Fibroblast of lung (primary cell): ENCODE measurements around the gene RBM20. TPM values are rescaled to one million over a fixed set of nuclear protein-coding genes. Genes with fewer than 3 reads are reported as not detected.

Experiments
- DNase-seq, 2 donors: peaks; one replicate each; pipeline versions ENCODE4 v3.0.0 to v3.0.0-alpha.2; 2010; ENCODE audit warnings: low read depth in 2 of 2
- H2AFZ ChIP-seq: 2 replicates; pipeline ENCODE4 v1.5.1; 2012; ENCODE audit warnings: low read length, control low read depth, inconsistent platforms
- H3K27ac ChIP-seq: 2 replicates; pipeline ENCODE4 v1.5.1; 2011; ENCODE audit warnings: low read length, control low read depth; ENCODE audit not compliant: insufficient read depth
- H3K27me3 ChIP-seq: 2 replicates; pipeline ENCODE4 v1.5.1; 2011; ENCODE audit warnings: mild to moderate bottlenecking, low read length; ENCODE audit not compliant: control insufficient read depth, insufficient read depth
- H3K36me3 ChIP-seq: 2 replicates; pipeline ENCODE4 v1.5.1; 2011; ENCODE audit warnings: low read length; ENCODE audit not compliant: control insufficient read depth, insufficient read depth
- H3K4me1 ChIP-seq: 2 replicates; pipeline ENCODE4 v1.5.1; 2011; ENCODE audit warnings: low read length; ENCODE audit not compliant: control insufficient read depth, insufficient read depth; ENCODE audit errors: extremely low read depth
- H3K4me2 ChIP-seq: 2 replicates; pipeline ENCODE4 v1.5.1; 2011; ENCODE audit warnings: low read length, control low read depth; ENCODE audit not compliant: insufficient read depth; ENCODE audit errors: extremely low read depth
- H3K4me3 ChIP-seq, 4 experiments: fragments of 200-600 bp in 1 of 4; sonication (generic) in 1 of 4; replicated peaks in 1 of 4; 2 replicates each; pipeline ENCODE4 v1.5.1; 2011 to 2016; ENCODE audit warnings: low read length in 4 of 4, low read depth in 3 of 4, mild to moderate bottlenecking in 3 of 4, control low read depth in 2 of 4, inconsistent platforms in 1 of 4, mixed read lengths in 1 of 4; ENCODE audit not compliant: insufficient read depth in 1 of 4; ENCODE audit errors: control extremely low read depth in 1 of 4
- H3K79me2 ChIP-seq: 2 replicates; pipeline ENCODE4 v1.5.1; 2012; ENCODE audit warnings: mild to moderate bottlenecking, low read length, inconsistent platforms; ENCODE audit not compliant: control insufficient read depth, insufficient read depth
- H3K9ac ChIP-seq: 2 replicates; pipeline ENCODE4 v1.5.1; 2011; ENCODE audit warnings: mild to moderate bottlenecking, low read length, control low read depth; ENCODE audit not compliant: insufficient read depth
- H3K9me3 ChIP-seq: 2 replicates; pipeline ENCODE4 v1.5.1; 2012; ENCODE audit warnings: low read depth, low read length; ENCODE audit not compliant: control insufficient read depth, insufficient read depth
- H4K20me1 ChIP-seq: 2 replicates; pipeline ENCODE4 v1.5.1; 2011; ENCODE audit warnings: low read length; ENCODE audit not compliant: control insufficient read depth, insufficient read depth; ENCODE audit errors: extremely low read depth
- EZH2 ChIP-seq: IDR thresholded peaks from 2 replicates; pipeline ENCODE4 v1.5.1; 2012; ENCODE audit warnings: low read length, control low read depth, mild to moderate bottlenecking; ENCODE audit errors: missing control alignments
- polyA plus RNA-seq, 2 donors: library from polyadenylated mRNA; depleted of rRNA in 1 of 2; stranded (reverse) in 1 of 2; unstranded in 1 of 2; fragments of >200 nt; gene quantifications; 2 replicates each; pipeline ENCODE4 v1.2.1, GENCODE V29; 2011 to 2012; ENCODE audit warnings: missing spikeins in 1 of 2
- total RNA-seq: library from RNA; depleted of rRNA; stranded (reverse); fragments of >200 nt; gene quantifications from 2 replicates; pipeline ENCODE4 v1.2.1, GENCODE V29; 2014
- TF ChIP-seq, protein P1 (sequence below), 2 donors: IDR thresholded peaks in 1 of 2; conservative IDR thresholded peaks in 1 of 2; 1 replicate in 1 of 2; 2 replicates in 1 of 2; pipeline ENCODE4 v1.5.1; 2011 to 2012; ENCODE audit warnings: low read length in 2 of 2, control low read depth in 1 of 2, inconsistent platforms in 1 of 2, low read depth in 1 of 2, mild to moderate bottlenecking in 1 of 2

Gene RBM20
- total and polyA plus RNA-seq, 2 donors (not counting 1 experiment from before 2014, with no cell fraction given), result under 0.01 to 0.05 TPM

- Histone ChIP-seq H3K27ac (no peak overlapping the region), H3K9ac (no peak overlapping the region)
Measured at GRCh38 chr10:110818311-110819256, 174.4 kb downstream of the RBM20 start.

GRCh38 chr10:110820321-110820814 lies 176.2 kb downstream of the RBM20 start:
- H4K20me1 ChIP-seq, result no peaks in the 10 kb centered on the region
- no peak overlapping the region for H3K4me2 ChIP-seq
- peaks cover 2% of the 10 kb centered on the region for H3K27me3 ChIP-seq
- no peak overlapping the region for H3K27ac ChIP-seq
- H2AFZ ChIP-seq, result no peak overlapping the region
- H3K4me3 ChIP-seq, result no peak overlapping the region
- no peaks in the 10 kb centered on the region for H3K4me1 ChIP-seq
- no peaks in the 10 kb centered on the region for H3K9me3 ChIP-seq
- no peak overlapping the region for H3K9ac ChIP-seq
- H3K36me3 ChIP-seq, result no peaks in the 10 kb centered on the region
- peak; percentile 11 to 39 for DNase-seq
- TF ChIP-seq, protein P1, sequence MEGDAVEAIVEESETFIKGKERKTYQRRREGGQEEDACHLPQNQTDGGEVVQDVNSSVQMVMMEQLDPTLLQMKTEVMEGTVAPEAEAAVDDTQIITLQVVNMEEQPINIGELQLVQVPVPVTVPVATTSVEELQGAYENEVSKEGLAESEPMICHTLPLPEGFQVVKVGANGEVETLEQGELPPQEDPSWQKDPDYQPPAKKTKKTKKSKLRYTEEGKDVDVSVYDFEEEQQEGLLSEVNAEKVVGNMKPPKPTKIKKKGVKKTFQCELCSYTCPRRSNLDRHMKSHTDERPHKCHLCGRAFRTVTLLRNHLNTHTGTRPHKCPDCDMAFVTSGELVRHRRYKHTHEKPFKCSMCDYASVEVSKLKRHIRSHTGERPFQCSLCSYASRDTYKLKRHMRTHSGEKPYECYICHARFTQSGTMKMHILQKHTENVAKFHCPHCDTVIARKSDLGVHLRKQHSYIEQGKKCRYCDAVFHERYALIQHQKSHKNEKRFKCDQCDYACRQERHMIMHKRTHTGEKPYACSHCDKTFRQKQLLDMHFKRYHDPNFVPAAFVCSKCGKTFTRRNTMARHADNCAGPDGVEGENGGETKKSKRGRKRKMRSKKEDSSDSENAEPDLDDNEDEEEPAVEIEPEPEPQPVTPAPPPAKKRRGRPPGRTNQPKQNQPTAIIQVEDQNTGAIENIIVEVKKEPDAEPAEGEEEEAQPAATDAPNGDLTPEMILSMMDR (conservative IDR thresholded peaks at IDR 0.05 in 1 of 2, IDR thresholded peaks at IDR 0.05 in 1 of 2; ENCODE audit: low read depth in 1 of 2, low read length in 2 of 2), result no peak
- TF ChIP-seq EZH2, result no peak
- H3K79me2 ChIP-seq, result no peaks in the 10 kb centered on the region

More at GRCh38 chr10:110818311-110819256, 174.4 kb downstream of the RBM20 start:
- Histone ChIP-seq H3K27me3 (no peaks in the 10 kb centered on the region), H3K4me3 (no peak overlapping the region), H3K36me3 (no peaks in the 10 kb centered on the region), H3K4me2 (no peak overlapping the region), H3K4me1 (no peaks in the 10 kb centered on the region), H3K9me3 (no peaks in the 10 kb centered on the region), H4K20me1 (no peaks in the 10 kb centered on the region), H3K79me2 (no peaks in the 10 kb centered on the region), H2AFZ (no peak overlapping the region)
- no peak for TF ChIP-seq EZH2
- TF ChIP-seq, protein P1 (conservative IDR thresholded peaks at IDR 0.05 in 1 of 2, IDR thresholded peaks at IDR 0.05 in 1 of 2; ENCODE audit: low read depth in 1 of 2, low read length in 2 of 2), result no peak
- no peak for DNase-seq

DNA sequence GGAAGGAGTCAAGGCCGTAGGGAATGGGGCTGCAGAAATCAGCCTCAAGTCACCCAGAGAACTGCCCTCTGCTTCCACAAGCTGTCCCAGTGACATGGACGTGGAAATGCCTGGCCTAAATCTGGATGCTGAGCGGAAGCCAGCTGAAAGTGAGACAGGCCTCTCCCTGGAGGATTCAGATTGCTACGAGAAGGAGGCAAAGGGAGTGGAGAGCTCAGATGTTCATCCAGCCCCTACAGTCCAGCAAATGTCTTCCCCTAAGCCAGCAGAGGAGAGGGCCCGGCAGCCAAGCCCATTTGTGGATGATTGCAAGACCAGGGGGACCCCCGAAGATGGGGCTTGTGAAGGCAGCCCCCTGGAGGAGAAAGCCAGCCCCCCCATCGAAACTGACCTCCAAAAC lies 177.4 kb downstream of the RBM20 start:
- Histone ChIP-seq H3K9ac (no peak overlapping the region), H3K36me3 (no peaks in the 10 kb centered on the region), H3K4me2 (no peak overlapping the region), H2AFZ (no peak overlapping the region), H3K27me3 (peaks cover 2% of the 10 kb centered on the region), H3K4me1 (no peaks in the 10 kb centered on the region), H4K20me1 (no peaks in the 10 kb centered on the region), H3K79me2 (no peaks in the 10 kb centered on the region), H3K4me3 (no peak overlapping the region), H3K27ac (no peak overlapping the region), H3K9me3 (no peaks in the 10 kb centered on the region)
- no peak for DNase-seq
- TF ChIP-seq, protein P1 (conservative IDR thresholded peaks at IDR 0.05 in 1 of 2, IDR thresholded peaks at IDR 0.05 in 1 of 2; ENCODE audit: low read depth in 1 of 2, low read length in 2 of 2), result no peak
- no peak for TF ChIP-seq EZH2
